HEK293 (cell line): ENCODE results near the gene LOX.

ENCODE experiments used
- CTCF ChIA-PET: fragments of 350-600 bp; formaldehyde crosslinking; extraction: SDS; loops from one replicate; lab custom pipeline; 2021; ENCODE audit warnings: antibody characterized with exemption; lab: Yijun Ruan, JAX
- POLR2A ChIA-PET: fragments of 300-600 bp; formaldehyde crosslinking; extraction: SDS; loops from one replicate; lab custom pipeline; 2020; ENCODE audit warnings: antibody characterized with exemption, inconsistent platforms; lab: Yijun Ruan, JAX
- H3K27ac ChIP-seq: fragments of 200-500 bp; sonication (Bioruptor generic); 2 replicates; pipeline ENCODE4 v1.5.1; 2014; ENCODE audit warnings: low read depth, low read length, control low read depth, inconsistent platforms; ENCODE audit errors: extremely low read depth
- H3K36me3 ChIP-seq, 2 experiments: fragments of 200-500 bp in 1 of 2; sonication (Bioruptor generic) in 1 of 2; 1 replicate in 1 of 2; 2 replicates in 1 of 2; pipeline ENCODE4 v1.5.1; 2014 to 2017; ENCODE audit warnings: inconsistent platforms in 2 of 2, low read length in 2 of 2; ENCODE audit not compliant: control insufficient read depth in 2 of 2, insufficient read depth in 1 of 2
- H3K4me1 ChIP-seq: fragments of 200-500 bp; sonication (Bioruptor generic); 2 replicates; pipeline ENCODE4 v1.5.1; 2014; ENCODE audit warnings: mild to moderate bottlenecking, low read length, inconsistent platforms; ENCODE audit not compliant: control insufficient read depth, insufficient read depth
- H3K4me3 ChIP-seq: 2 replicates; pipeline ENCODE4 v1.5.1; 2011; ENCODE audit warnings: low read depth, mild to moderate bottlenecking, control low read depth, low read length, moderate library complexity
- H3K9me3 ChIP-seq: fragments of 200-500 bp; sonication (Bioruptor generic); 2 replicates; pipeline ENCODE4 v1.5.1; 2014; ENCODE audit warnings: low read depth, low read length, inconsistent platforms; ENCODE audit not compliant: control insufficient read depth, insufficient read depth
- BCL11B ChIP-seq: fragments of 450-650 bp; formaldehyde crosslinking; IDR thresholded peaks from 2 replicates; pipeline ENCODE4 v1.5.1; 2016; ENCODE audit warnings: low read depth, missing biosample characterization, missing genetic modification characterization
- EGR2 ChIP-seq: fragments of 450-650 bp; formaldehyde crosslinking; IDR thresholded peaks from 2 replicates; pipeline ENCODE4 v1.5.1; 2016; ENCODE audit warnings: low read depth, missing biosample characterization, missing genetic modification characterization
- SCRT1 ChIP-seq: fragments of 450-650 bp; formaldehyde crosslinking; IDR thresholded peaks from 2 replicates; pipeline ENCODE4 v1.5.1; 2016; ENCODE audit warnings: missing biosample characterization, missing genetic modification characterization, borderline replicate concordance
- ZNF112 ChIP-seq: fragments of 450-650 bp; formaldehyde crosslinking; IDR thresholded peaks from 2 replicates; pipeline ENCODE4 v1.5.0; 2017; ENCODE audit warnings: missing biosample characterization, missing genetic modification characterization
- ZNF155 ChIP-seq: fragments of 450-650 bp; formaldehyde crosslinking; IDR thresholded peaks from 2 replicates; pipeline ENCODE4 v1.5.1; 2016; ENCODE audit warnings: missing biosample characterization, missing genetic modification characterization
- ZNF311 ChIP-seq: fragments of 450-650 bp; formaldehyde crosslinking; IDR thresholded peaks from 2 replicates; pipeline ENCODE4 v1.5.1; 2017; ENCODE audit warnings: missing biosample characterization, missing genetic modification characterization, borderline replicate concordance
- ZNF501 ChIP-seq: fragments of 450-650 bp; formaldehyde crosslinking; IDR thresholded peaks from 2 replicates; pipeline ENCODE4 v1.5.1; 2016; ENCODE audit warnings: missing biosample characterization, missing genetic modification characterization
- ZNF510 ChIP-seq: fragments of 450-650 bp; formaldehyde crosslinking; IDR thresholded peaks from 2 replicates; pipeline ENCODE4 v1.5.1; 2018; ENCODE audit warnings: mild to moderate bottlenecking, missing genetic modification characterization, missing biosample characterization; ENCODE audit not compliant: insufficient replicate concordance
- ZNF585B ChIP-seq: fragments of 450-650 bp; formaldehyde crosslinking; IDR thresholded peaks from 2 replicates; pipeline ENCODE4 v1.5.1; 2016; ENCODE audit warnings: missing biosample characterization, missing genetic modification characterization
- ZNF623 ChIP-seq: fragments of 450-650 bp; formaldehyde crosslinking; IDR thresholded peaks from 2 replicates; pipeline ENCODE4 v1.5.1; 2016; ENCODE audit warnings: missing biosample characterization, missing genetic modification characterization
- ZNF747 ChIP-seq: fragments of 450-650 bp; formaldehyde crosslinking; IDR thresholded peaks from 2 replicates; pipeline ENCODE4 v1.5.1; 2016; ENCODE audit warnings: missing biosample characterization, missing genetic modification characterization
- ZNF791 ChIP-seq: fragments of 450-650 bp; formaldehyde crosslinking; IDR thresholded peaks from 2 replicates; pipeline ENCODE4 v1.5.1; 2016; ENCODE audit warnings: missing biosample characterization, missing genetic modification characterization
- TF ChIP-seq, protein P1 (sequence below): fragments of 450-650 bp; formaldehyde crosslinking; IDR thresholded peaks from 2 replicates; pipeline ENCODE4 v1.5.1; 2016; ENCODE audit warnings: missing biosample characterization, missing genetic modification characterization, borderline replicate concordance
- TF ChIP-seq, protein P2 (sequence below): fragments of 450-650 bp; formaldehyde crosslinking; IDR thresholded peaks from 2 replicates; pipeline ENCODE4 v1.5.1; 2016; ENCODE audit warnings: missing biosample characterization, missing genetic modification characterization
- TF ChIP-seq, protein P3 (sequence below): fragments of 450-650 bp; formaldehyde crosslinking; IDR thresholded peaks from 2 replicates; pipeline ENCODE4 v1.5.1; 2016; ENCODE audit warnings: missing biosample characterization, missing genetic modification characterization
- TF ChIP-seq, protein P4 (sequence below): fragments of 450-650 bp; formaldehyde crosslinking; IDR thresholded peaks from 2 replicates; pipeline ENCODE4 v1.5.1; 2017; ENCODE audit warnings: missing biosample characterization, missing genetic modification characterization

LOX gene

DNA sequence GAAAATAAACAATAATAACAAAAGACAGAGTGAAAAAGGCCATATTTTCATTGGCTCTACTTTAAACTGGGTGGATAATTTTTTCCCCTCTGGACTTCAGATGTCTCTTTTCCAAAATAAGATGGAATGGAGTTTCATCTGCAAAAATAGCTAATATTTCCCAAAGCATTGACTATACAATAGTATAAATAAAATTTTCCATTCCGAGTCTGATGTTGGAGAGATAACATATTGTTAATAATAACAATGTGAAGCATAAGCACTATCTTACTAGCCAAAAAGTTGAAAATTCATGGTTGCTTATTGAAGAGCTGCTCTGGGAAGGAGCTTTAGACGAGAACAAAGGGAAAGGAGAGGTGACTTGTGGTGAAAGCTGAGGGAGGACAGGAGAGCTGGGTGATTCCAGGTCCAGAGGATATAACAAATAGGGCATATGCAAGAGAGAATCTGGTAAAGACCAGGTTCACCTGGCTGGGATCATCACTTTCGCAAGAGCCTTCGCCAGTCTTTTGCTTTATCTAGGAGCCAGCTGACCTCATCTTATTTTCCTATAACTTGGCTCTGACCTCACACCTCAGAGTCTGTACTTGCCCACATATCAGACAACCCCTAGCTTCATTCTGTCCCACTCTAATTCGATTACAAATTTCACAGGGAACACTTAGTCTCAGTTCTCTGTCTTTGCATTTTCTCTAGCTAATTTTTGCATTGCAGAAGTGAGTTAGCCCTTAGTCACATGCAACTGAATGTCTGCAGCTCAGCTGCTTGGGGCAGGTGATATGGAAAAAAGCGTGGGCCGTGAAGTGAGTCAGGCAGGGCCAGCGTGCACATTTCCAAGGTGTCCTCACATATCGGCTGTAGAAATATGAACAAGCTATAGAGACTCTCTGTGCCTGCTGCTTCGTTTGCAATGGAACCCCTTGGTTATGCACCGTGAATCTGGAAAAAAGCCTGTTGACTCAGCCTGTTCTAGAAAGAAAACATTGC is 43.7 kb upstream of the LOX start:
- no peak overlapping the region for H3K27ac ChIP-seq
- TF ChIP-seq, protein P1, sequence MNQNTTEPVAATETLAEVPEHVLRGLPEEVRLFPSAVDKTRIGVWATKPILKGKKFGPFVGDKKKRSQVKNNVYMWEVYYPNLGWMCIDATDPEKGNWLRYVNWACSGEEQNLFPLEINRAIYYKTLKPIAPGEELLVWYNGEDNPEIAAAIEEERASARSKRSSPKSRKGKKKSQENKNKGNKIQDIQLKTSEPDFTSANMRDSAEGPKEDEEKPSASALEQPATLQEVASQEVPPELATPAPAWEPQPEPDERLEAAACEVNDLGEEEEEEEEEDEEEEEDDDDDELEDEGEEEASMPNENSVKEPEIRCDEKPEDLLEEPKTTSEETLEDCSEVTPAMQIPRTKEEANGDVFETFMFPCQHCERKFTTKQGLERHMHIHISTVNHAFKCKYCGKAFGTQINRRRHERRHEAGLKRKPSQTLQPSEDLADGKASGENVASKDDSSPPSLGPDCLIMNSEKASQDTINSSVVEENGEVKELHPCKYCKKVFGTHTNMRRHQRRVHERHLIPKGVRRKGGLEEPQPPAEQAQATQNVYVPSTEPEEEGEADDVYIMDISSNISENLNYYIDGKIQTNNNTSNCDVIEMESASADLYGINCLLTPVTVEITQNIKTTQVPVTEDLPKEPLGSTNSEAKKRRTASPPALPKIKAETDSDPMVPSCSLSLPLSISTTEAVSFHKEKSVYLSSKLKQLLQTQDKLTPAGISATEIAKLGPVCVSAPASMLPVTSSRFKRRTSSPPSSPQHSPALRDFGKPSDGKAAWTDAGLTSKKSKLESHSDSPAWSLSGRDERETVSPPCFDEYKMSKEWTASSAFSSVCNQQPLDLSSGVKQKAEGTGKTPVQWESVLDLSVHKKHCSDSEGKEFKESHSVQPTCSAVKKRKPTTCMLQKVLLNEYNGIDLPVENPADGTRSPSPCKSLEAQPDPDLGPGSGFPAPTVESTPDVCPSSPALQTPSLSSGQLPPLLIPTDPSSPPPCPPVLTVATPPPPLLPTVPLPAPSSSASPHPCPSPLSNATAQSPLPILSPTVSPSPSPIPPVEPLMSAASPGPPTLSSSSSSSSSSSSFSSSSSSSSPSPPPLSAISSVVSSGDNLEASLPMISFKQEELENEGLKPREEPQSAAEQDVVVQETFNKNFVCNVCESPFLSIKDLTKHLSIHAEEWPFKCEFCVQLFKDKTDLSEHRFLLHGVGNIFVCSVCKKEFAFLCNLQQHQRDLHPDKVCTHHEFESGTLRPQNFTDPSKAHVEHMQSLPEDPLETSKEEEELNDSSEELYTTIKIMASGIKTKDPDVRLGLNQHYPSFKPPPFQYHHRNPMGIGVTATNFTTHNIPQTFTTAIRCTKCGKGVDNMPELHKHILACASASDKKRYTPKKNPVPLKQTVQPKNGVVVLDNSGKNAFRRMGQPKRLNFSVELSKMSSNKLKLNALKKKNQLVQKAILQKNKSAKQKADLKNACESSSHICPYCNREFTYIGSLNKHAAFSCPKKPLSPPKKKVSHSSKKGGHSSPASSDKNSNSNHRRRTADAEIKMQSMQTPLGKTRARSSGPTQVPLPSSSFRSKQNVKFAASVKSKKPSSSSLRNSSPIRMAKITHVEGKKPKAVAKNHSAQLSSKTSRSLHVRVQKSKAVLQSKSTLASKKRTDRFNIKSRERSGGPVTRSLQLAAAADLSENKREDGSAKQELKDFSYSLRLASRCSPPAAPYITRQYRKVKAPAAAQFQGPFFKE (tag by site-specific recombination) = no peak
- TF ChIP-seq ZNF112 (no peak), ZNF623 (no peak), SCRT1 (tag by site-specific recombination) (no peak), ZNF791 (tag by site-specific recombination) (no peak), ZNF501 (no peak), ZNF510 (tag by site-specific recombination) (no peak), ZNF747 (tag by site-specific recombination) (no peak), ZNF311 (tag by site-specific recombination) (no peak), EGR2 (no peak), BCL11B (no peak), ZNF585B (tag by site-specific recombination) (no peak), ZNF155 (tag by site-specific recombination) (no peak)
- TF ChIP-seq, protein P2, sequence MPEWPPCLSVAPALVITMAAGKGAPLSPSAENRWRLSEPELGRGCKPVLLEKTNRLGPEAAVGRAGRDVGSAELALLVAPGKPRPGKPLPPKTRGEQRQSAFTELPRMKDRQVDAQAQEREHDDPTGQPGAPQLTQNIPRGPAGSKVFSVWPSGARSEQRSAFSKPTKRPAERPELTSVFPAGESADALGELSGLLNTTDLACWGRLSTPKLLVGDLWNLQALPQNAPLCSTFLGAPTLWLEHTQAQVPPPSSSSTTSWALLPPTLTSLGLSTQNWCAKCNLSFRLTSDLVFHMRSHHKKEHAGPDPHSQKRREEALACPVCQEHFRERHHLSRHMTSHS (tag by site-specific recombination) = no peak
- TF ChIP-seq, protein P3, sequence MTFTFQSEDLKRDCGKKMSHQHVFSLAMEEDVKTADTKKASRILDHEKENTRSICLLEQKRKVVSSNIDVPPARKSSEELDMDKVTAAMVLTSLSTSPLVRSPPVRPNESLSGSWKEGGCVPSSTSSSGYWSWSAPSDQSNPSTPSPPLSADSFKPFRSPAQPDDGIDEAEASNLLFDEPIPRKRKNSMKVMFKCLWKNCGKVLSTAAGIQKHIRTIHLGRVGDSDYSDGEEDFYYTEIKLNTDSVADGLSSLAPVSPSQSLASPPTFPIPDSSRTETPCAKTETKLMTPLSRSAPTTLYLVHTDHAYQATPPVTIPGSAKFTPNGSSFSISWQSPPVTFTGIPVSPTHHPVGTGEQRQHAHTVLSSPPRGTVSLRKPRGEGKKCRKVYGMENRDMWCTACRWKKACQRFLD = no peak
- TF ChIP-seq, protein P4, sequence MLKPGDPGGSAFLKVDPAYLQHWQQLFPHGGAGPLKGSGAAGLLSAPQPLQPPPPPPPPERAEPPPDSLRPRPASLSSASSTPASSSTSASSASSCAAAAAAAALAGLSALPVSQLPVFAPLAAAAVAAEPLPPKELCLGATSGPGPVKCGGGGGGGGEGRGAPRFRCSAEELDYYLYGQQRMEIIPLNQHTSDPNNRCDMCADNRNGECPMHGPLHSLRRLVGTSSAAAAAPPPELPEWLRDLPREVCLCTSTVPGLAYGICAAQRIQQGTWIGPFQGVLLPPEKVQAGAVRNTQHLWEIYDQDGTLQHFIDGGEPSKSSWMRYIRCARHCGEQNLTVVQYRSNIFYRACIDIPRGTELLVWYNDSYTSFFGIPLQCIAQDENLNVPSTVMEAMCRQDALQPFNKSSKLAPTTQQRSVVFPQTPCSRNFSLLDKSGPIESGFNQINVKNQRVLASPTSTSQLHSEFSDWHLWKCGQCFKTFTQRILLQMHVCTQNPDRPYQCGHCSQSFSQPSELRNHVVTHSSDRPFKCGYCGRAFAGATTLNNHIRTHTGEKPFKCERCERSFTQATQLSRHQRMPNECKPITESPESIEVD (tag by site-specific recombination) = no peak
- no peak overlapping the region for H3K4me3 ChIP-seq
- ChIA-PET POLR2A (no interaction called here), CTCF (interaction anchor here (0.6 to 1.0 kb wide), 2 partner anchors 39 to 85 kb away, joined by 3 to 4 read pairs; no protein-coding TSS in a partner anchor)
- no peaks in the 10 kb centered on the region for H3K4me1 ChIP-seq
- H3K36me3 ChIP-seq = no peaks in the 10 kb centered on the region
- no peaks in the 10 kb centered on the region for H3K9me3 ChIP-seq
